Glutamatergic neuron (in vitro differentiated cells): Measurements from ENCODE around the gene STK36. TPM values are rescaled to one million over a fixed set of nuclear protein-coding genes. Genes with fewer than 3 reads are reported as not detected.

ENCODE experiments used
- DNase-seq: peaks from one replicate; pipeline ENCODE4 v3.0.0; 2022
- H3K27ac Mint-ChIP-seq: one replicate; pipeline ENCODE4 v1.8.0; 2020; ENCODE audit warnings: mild to moderate bottlenecking, mixed read lengths, inconsistent platforms; ENCODE audit not compliant: unreplicated experiment
- H3K27me3 Mint-ChIP-seq: one replicate; pipeline ENCODE4 v1.8.0; 2020; ENCODE audit warnings: mild to moderate bottlenecking, moderate library complexity, mixed read lengths, inconsistent platforms; ENCODE audit not compliant: unreplicated experiment
- H3K36me3 Mint-ChIP-seq: one replicate; pipeline ENCODE4 v1.8.0; 2020; ENCODE audit warnings: mild to moderate bottlenecking, mixed read lengths, inconsistent platforms; ENCODE audit not compliant: unreplicated experiment
- H3K4me1 Mint-ChIP-seq: one replicate; pipeline ENCODE4 v1.8.0; 2020; ENCODE audit warnings: mild to moderate bottlenecking, low read depth, mixed read lengths, inconsistent platforms; ENCODE audit not compliant: unreplicated experiment
- H3K4me3 Mint-ChIP-seq: one replicate; pipeline ENCODE4 v1.8.0; 2020; ENCODE audit warnings: mild to moderate bottlenecking, mixed read lengths, inconsistent platforms; ENCODE audit not compliant: unreplicated experiment
- H3K9me3 Mint-ChIP-seq: one replicate; pipeline ENCODE4 v1.8.0; 2020; ENCODE audit warnings: mild to moderate bottlenecking, moderate library complexity, mixed read lengths, inconsistent platforms; ENCODE audit not compliant: unreplicated experiment
- CTCF ChIP-seq: fragments of 200-600 bp; sonication (generic); IDR thresholded peaks from one replicate; pipeline ENCODE4 v1.5.0; 2021; ENCODE audit not compliant: partially characterized antibody, unreplicated experiment
- total RNA-seq: library from RNA; stranded (reverse); fragmentation: NEBNext Ultra II Directional; extraction: Animal tissue kit (Norgen Biotek cat#: 25700); gene quantifications from one replicate; pipeline ENCODE4 v1.2.1, GENCODE V29; 2021; ENCODE audit not compliant: unreplicated experiment

STK36 gene
- total RNA-seq, 1 donor from 2014 or later: 101 TPM

DNA sequence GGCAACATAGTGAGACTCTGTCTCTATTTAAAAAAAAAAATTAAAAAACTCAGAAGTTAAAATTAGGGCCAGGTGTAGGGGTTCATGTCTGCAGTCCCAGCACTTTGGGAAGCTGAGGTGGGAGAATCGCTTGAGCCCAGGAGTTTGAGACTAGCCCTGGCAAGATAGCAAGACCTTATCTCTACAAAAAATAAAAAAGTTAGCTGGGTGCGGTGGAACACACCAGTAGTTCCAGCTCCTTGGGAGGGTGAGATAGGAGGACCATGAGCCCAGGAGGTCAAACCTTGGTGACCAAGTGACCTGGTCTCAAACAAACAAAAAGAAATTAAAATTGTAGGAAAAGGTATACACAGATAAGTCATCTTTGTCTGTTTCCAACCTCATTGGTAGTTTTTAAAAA is 50.0 kb downstream of the STK36 start:
- no peak for TF ChIP-seq CTCF
- DNase-seq: no peak
- Mint-ChIP-seq H3K4me3 (no peak overlapping the region), H3K4me1 (no peaks in the 10 kb centered on the region), H3K9me3 (no peaks in the 10 kb centered on the region), H3K27me3 (no peaks in the 10 kb centered on the region), H3K36me3 (peaks cover 7% of the 10 kb centered on the region), H3K27ac (no peak overlapping the region)

GRCh38 chr2:218722419-218722818 is 50.5 kb downstream of the STK36 start:
- H3K36me3 Mint-ChIP-seq: peaks cover 7% of the 10 kb centered on the region
- H3K27ac Mint-ChIP-seq: no peak overlapping the region
- DNase-seq: no peak
- H3K4me1 Mint-ChIP-seq: no peaks in the 10 kb centered on the region
- no peak overlapping the region for H3K4me3 Mint-ChIP-seq
- TF ChIP-seq CTCF: no peak
- no peaks in the 10 kb centered on the region for H3K9me3 Mint-ChIP-seq
- no peaks in the 10 kb centered on the region for H3K27me3 Mint-ChIP-seq

DNA sequence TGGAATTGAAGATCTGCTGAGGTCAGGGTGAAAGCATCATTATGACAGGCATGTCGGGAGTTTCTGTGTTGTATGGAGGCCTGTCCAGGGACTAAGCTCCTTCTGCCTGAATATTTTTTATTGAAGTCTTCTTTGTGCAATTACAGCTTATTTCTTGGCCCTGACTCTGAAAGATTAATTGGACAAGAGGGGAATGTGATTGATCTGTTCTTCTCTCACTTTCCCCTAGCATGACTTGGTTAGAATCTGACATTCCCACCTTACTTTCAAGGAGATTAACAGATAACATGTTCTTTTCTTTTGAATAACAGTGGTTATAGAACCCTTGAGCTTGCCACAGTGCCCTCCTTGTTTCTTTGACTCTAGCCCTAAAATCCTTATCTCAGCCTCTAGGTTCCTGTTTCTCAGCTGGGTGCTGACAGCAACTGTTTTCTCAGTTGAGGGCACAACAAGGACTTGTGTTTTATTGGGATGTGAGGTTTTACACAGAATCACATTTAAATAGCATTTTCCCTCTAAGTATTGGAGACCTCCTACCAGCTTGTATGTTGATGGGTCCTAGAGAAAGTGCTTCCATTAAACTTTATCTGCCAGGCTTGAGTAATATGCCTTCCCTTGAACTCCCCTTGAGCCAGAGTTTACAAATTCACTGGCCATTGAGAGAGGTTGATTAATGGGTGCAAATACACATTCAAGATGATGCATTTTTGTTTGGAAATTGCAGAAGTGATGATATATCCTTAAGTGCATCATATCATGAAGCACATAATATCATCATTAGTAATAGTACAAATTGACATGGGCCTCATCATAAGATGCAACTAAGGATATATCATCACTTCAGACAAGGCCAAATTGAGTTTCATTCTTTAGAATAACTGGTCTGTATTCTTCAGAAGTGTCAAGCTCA is 51.2 kb downstream of the STK36 start:
- H3K9me3 Mint-ChIP-seq: peaks cover 3% of the 10 kb centered on the region
- DNase-seq: no peak
- TF ChIP-seq CTCF: no peak
- peaks cover 2% of the 10 kb centered on the region for H3K27me3 Mint-ChIP-seq
- no peaks in the 10 kb centered on the region for H3K4me1 Mint-ChIP-seq
- H3K27ac Mint-ChIP-seq: no peak overlapping the region
- H3K4me3 Mint-ChIP-seq: no peak overlapping the region
- peaks cover 12% of the 10 kb centered on the region for H3K36me3 Mint-ChIP-seq

GRCh38 chr2:218726004-218726574 is 54.2 kb downstream of the STK36 start:
- DNase-seq: no peak
- H3K27ac Mint-ChIP-seq: no peak overlapping the region
- no peak overlapping the region for H3K4me3 Mint-ChIP-seq
- no peaks in the 10 kb centered on the region for H3K4me1 Mint-ChIP-seq
- H3K9me3 Mint-ChIP-seq: peaks cover 3% of the 10 kb centered on the region
- H3K36me3 Mint-ChIP-seq: peaks cover 12% of the 10 kb centered on the region
- no peak for TF ChIP-seq CTCF
- H3K27me3 Mint-ChIP-seq: peaks cover 2% of the 10 kb centered on the region
